Lung (tissue), 12 donors: ENCODE measurements around the gene NEDD9. TPM values are rescaled to one million over a fixed set of nuclear protein-coding genes. Genes with fewer than 3 reads are reported as not detected.

Source experiments
- ATAC-seq: fragments of 200-7000 bp; cut with Tn5 transposase; one replicate; pipeline ENCODE4 v1.9.1; 2020; ENCODE audit warnings: moderate number of reproducible peaks; ENCODE audit not compliant: insufficient read depth, low FRiP score
- DNase-seq, 3 donors: peaks; one replicate each; pipeline ENCODE4 v3.0.0-alpha.2; 2013 to 2017
- H3K27ac ChIP-seq, 2 donors: one replicate each; pipeline ENCODE4 v1.5.1; 2013; ENCODE audit warnings: mild to moderate bottlenecking in 2 of 2, moderate library complexity in 2 of 2, control low read depth in 1 of 2, inconsistent platforms in 1 of 2, low read depth in 1 of 2, low read length in 1 of 2
- H3K27me3 ChIP-seq, 3 donors: one replicate each; pipeline ENCODE4 v1.5.1; 2013; ENCODE audit warnings: low read length in 2 of 3; ENCODE audit not compliant: control insufficient read depth in 3 of 3, insufficient read depth in 3 of 3
- H3K36me3 ChIP-seq, 4 donors: one replicate each; pipeline ENCODE4 v1.5.1; 2013; ENCODE audit warnings: low read length in 4 of 4, mild to moderate bottlenecking in 1 of 4, moderate library complexity in 1 of 4; ENCODE audit not compliant: control insufficient read depth in 4 of 4, insufficient read depth in 4 of 4
- H3K4me1 ChIP-seq, 5 donors: one replicate each; pipeline ENCODE4 v1.5.1; 2013; ENCODE audit warnings: low read length in 5 of 5, mild to moderate bottlenecking in 2 of 5, moderate library complexity in 1 of 5; ENCODE audit not compliant: control insufficient read depth in 5 of 5, insufficient read depth in 5 of 5
- H3K4me3 ChIP-seq: one replicate; pipeline ENCODE4 v1.5.1; 2013; ENCODE audit warnings: mild to moderate bottlenecking, control low read depth, moderate library complexity
- H3K9ac ChIP-seq, 2 donors: one replicate each; pipeline ENCODE4 v1.5.1; 2013; ENCODE audit warnings: low read length in 2 of 2, control low read depth in 1 of 2; ENCODE audit not compliant: insufficient read depth in 1 of 2
- H3K9me3 ChIP-seq, 4 donors: one replicate each; pipeline ENCODE4 v1.5.1; 2013; ENCODE audit warnings: low read length in 3 of 4, mild to moderate bottlenecking in 1 of 4, moderate library complexity in 1 of 4; ENCODE audit not compliant: control insufficient read depth in 4 of 4, insufficient read depth in 3 of 4
- WGBS, 2 donors: extraction: QIAGEN DNeasy Blood & Tissue Kit; methylation state at CpG; one replicate each; pipeline ENCODE4 v1.1.7; 2013; 5-methylcytosine and 5-hydroxymethylcytosine counted together
- polyA plus RNA-seq, 2 donors: library from polyadenylated mRNA; stranded (reverse); fragments of 200-250 nt; gene quantifications; one replicate each; pipeline ENCODE4 v1.2.1, GENCODE V29; 2013
- total RNA-seq, 2 donors: library from RNA; depleted of rRNA in 1 of 2; stranded (reverse); fragments of >200 nt in 1 of 2; gene quantifications; one replicate each; pipeline ENCODE4 v1.2.1, GENCODE V29; 2014 to 2021
- TF ChIP-seq, protein P1 (sequence below): IDR thresholded peaks from 2 replicates; pipeline ENCODE4 v1.5.1; 2012; ENCODE audit warnings: mild to moderate bottlenecking; ENCODE audit errors: control extremely low read depth, extremely low read depth
- donor health status: control.
- donor health status: control.
- donor health status: Bipolar disorder and iron deficiency.
- donor health status: healthy.
- donor health status: DM: yes; HTN: yes; CAD: no.

NEDD9 gene
- total and polyA plus RNA-seq, 4 donors = 28.2 to 158 (median 125) TPM

DNA sequence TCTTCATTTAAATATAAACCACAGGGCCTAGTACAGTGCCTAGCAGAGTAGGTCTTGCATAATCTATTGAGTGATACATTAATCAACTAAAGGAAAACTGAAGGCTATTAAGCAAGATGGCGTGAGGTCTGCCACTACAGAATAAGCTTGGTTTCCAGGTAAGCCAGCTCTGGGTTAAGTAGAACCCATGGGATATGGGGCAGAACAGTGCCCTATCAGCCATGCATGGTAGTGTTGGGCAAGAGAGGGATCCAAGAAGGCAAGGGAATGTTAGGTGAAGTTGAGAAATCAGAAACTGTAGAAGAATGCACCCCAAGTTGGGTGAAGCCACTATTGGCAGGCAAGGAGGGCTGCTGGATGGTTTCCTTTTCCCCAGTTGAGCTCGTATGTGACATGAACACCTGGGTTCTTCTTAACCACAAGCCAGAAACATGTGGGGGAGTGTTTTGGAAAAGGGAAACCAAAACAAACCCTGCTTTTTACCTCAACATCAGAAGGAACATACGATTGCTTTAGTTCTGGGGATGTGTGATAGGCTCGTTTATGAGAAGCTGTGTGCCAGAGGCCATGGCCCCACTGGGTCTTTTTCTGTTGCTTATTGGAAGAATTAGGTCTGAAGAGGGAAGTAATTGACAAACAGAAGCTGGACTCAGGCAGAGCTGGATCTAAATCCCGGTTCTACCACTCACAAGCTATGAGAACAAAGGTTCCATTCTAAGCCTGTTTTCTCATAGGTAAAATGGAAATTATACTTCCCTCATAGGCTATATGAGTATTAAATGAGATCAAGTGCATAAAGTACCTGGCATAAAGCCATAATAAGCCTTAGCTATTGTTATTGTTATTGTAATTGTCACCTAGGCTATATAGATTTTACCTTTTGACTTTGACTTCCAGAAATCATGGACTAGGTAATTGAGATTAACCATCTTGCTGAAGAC, 33.5 kb downstream of the NEDD9 start:
- no peaks in the 10 kb centered on the region for H3K9me3 ChIP-seq
- no peak for DNase-seq
- no peak overlapping the region for H3K4me3 ChIP-seq
- TF ChIP-seq, protein P1, sequence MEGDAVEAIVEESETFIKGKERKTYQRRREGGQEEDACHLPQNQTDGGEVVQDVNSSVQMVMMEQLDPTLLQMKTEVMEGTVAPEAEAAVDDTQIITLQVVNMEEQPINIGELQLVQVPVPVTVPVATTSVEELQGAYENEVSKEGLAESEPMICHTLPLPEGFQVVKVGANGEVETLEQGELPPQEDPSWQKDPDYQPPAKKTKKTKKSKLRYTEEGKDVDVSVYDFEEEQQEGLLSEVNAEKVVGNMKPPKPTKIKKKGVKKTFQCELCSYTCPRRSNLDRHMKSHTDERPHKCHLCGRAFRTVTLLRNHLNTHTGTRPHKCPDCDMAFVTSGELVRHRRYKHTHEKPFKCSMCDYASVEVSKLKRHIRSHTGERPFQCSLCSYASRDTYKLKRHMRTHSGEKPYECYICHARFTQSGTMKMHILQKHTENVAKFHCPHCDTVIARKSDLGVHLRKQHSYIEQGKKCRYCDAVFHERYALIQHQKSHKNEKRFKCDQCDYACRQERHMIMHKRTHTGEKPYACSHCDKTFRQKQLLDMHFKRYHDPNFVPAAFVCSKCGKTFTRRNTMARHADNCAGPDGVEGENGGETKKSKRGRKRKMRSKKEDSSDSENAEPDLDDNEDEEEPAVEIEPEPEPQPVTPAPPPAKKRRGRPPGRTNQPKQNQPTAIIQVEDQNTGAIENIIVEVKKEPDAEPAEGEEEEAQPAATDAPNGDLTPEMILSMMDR = no peak
- peak overlapping the region in 1 of 2 donors; percentile 52 for H3K27ac ChIP-seq
- peaks cover 12 to 40% (median 30%) of the 10 kb centered on the region in 5 donors for H3K4me1 ChIP-seq
- H3K27me3 ChIP-seq = no peaks in the 10 kb centered on the region
- 52 to 65% methylated on average over 5 of the region's 5 CpGs for WGBS, 2 donors
- H3K36me3 ChIP-seq = peaks cover 0 to 18% (median 3%) of the 10 kb centered on the region in 4 donors
- no peak overlapping the region for H3K9ac ChIP-seq
- ATAC-seq = no peak

DNA sequence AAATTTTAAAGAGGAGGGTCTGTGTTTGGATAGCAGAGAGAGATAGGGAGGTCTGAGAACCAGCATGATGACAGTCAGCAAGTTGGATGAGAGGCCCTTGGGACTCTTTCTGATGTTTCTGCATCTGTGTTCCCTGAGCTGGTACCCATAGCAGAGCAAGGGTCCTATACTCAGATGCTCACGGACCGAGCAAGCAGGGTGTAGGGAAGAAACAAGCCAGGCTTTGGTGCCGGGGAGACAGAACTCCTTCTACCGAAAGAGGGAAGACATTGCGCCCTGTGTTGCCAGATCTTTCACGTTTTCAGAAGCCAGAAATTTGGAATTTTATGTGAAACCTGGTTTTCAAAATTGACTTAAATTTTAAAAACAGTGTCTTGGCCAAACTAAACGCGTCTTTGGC, 34.6 kb downstream of the NEDD9 start:
- Histone ChIP-seq H3K9ac (no peak overlapping the region), H3K4me1 (peaks cover 12 to 33% (median 26%) of the 10 kb centered on the region in 5 donors), H3K9me3 (no peaks in the 10 kb centered on the region), H3K4me3 (no peak overlapping the region), H3K27ac (peak overlapping the region in 1 of 2 donors; percentile 40), H3K27me3 (no peaks in the 10 kb centered on the region), H3K36me3 (peaks cover 0 to 18% (median 9%) of the 10 kb centered on the region in 4 donors)
- DNase-seq = no peak
- TF ChIP-seq, protein P1 = no peak
- 95 to 97% methylated on average over 8 of the region's 8 CpGs for WGBS, 2 donors
- no peak for ATAC-seq

DNA sequence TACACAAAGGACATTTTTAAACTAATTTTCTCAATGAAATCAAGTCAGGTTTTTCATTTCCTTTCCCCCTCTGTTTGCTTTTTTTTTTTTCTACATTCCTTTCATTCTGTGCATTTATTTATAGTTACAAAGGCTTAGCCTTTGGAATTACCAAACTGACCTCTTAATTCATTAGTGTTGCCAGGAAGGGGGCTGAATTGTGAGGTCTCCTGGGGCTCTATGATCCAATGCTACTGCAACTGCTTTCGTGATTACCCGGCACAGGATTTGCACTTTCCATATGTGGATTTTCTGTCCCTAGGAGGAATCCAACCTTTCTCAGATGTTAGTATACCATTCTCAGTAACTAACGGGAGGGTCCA, 35.3 kb downstream of the NEDD9 start:
- Histone ChIP-seq H3K4me1 (peaks cover 7 to 26% (median 24%) of the 10 kb centered on the region in 5 donors), H3K36me3 (peaks cover 0 to 20% (median 9%) of the 10 kb centered on the region in 4 donors), H3K27ac (peak overlapping the region in 1 of 2 donors; percentile 17), H3K9me3 (no peaks in the 10 kb centered on the region), H3K4me3 (no peak overlapping the region), H3K9ac (peak overlapping the region in 1 of 2 donors; percentile 30), H3K27me3 (no peaks in the 10 kb centered on the region)
- TF ChIP-seq, protein P1 = no peak
- ATAC-seq (no peak), DNase-seq (peak in 2 of 3 donors; percentile 61 to 70)
- WGBS, 2 donors = 69 to 78% methylated on average over 3 of the region's 3 CpGs
